HL-60 (cell line): ENCODE results near the gene GNAT1.

ENCODE experiments used
- CTCF ChIP-seq: IDR thresholded peaks from one replicate; pipeline ENCODE4 v1.5.1; 2011; ENCODE audit warnings: low read length, control low read depth, inconsistent platforms; ENCODE audit not compliant: insufficient read depth
- GABPA ChIP-seq: IDR thresholded peaks from 2 replicates; pipeline ENCODE4 v1.6.1; 2012; ENCODE audit warnings: low read depth
- POLR2AphosphoS5 ChIP-seq: IDR thresholded peaks from 2 replicates; pipeline ENCODE4 v1.6.1; 2012; ENCODE audit warnings: low read depth
- REST ChIP-seq: IDR thresholded peaks from 2 replicates; pipeline ENCODE4 v1.6.1; 2012; ENCODE audit warnings: low read depth; ENCODE audit not compliant: insufficient replicate concordance
- SPI1 ChIP-seq: IDR thresholded peaks from 2 replicates; pipeline ENCODE4 v1.6.1; 2012; ENCODE audit warnings: low read depth, mild to moderate bottlenecking, borderline replicate concordance

- no peak for TF ChIP-seq CTCF
- no peak for TF ChIP-seq POLR2AphosphoS5
- TF ChIP-seq REST = no peak
- TF ChIP-seq SPI1 = peak; percentile 56; the same call in 1 of the 2 replicates
- TF ChIP-seq GABPA = peak; percentile 77; the same call in 1 of the 2 replicates
These were observed 55.1 kb downstream of the GNAT1 start for GRCh38 chr3:50246517-50246954.
